GM12874 (cell line): ENCODE measurements around the gene SNAI1.

ENCODE experiments used
- TF ChIP-seq, protein P1 (sequence below): IDR thresholded peaks from 2 replicates; pipeline ENCODE4 v1.5.1; 2011; ENCODE audit warnings: low read depth, mild to moderate bottlenecking, control low read depth, low read length, moderate library complexity; ENCODE audit not compliant: insufficient read depth

Gene SNAI1

DNA sequence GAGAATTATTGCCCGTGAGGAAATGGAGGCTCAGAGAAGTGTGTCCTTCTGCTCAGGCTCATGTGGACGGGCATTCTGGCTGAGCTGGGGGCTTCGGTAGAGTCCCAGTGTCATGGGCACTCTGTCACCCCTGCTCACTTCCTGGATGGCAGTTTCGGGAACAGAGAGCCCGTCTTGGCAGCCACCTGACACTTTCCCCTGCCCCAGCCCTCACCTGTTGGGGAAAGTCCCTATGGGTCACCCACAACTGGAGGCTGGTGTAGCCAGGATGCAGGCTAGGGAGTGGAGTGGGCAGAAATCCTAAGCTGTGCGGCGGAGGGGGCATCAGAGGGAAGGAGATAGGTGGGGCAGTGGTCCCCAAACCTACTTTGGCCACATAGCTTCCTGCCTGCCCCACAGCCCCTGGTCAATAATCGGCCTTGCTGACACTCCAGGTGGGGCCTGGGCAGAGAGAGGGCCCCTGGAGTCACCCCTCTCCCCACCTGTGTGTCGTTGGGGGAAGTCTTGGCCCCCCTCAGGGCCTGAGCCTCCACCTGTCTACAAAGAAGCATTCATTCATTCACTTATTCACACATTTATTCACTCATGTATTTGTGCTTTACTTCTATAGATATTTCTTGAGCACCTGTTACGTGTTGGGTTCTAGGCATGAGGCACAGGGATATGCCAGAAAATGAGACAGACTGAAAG is 40.5 kb downstream of the SNAI1 start:
- TF ChIP-seq, protein P1, sequence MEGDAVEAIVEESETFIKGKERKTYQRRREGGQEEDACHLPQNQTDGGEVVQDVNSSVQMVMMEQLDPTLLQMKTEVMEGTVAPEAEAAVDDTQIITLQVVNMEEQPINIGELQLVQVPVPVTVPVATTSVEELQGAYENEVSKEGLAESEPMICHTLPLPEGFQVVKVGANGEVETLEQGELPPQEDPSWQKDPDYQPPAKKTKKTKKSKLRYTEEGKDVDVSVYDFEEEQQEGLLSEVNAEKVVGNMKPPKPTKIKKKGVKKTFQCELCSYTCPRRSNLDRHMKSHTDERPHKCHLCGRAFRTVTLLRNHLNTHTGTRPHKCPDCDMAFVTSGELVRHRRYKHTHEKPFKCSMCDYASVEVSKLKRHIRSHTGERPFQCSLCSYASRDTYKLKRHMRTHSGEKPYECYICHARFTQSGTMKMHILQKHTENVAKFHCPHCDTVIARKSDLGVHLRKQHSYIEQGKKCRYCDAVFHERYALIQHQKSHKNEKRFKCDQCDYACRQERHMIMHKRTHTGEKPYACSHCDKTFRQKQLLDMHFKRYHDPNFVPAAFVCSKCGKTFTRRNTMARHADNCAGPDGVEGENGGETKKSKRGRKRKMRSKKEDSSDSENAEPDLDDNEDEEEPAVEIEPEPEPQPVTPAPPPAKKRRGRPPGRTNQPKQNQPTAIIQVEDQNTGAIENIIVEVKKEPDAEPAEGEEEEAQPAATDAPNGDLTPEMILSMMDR: no peak

DNA sequence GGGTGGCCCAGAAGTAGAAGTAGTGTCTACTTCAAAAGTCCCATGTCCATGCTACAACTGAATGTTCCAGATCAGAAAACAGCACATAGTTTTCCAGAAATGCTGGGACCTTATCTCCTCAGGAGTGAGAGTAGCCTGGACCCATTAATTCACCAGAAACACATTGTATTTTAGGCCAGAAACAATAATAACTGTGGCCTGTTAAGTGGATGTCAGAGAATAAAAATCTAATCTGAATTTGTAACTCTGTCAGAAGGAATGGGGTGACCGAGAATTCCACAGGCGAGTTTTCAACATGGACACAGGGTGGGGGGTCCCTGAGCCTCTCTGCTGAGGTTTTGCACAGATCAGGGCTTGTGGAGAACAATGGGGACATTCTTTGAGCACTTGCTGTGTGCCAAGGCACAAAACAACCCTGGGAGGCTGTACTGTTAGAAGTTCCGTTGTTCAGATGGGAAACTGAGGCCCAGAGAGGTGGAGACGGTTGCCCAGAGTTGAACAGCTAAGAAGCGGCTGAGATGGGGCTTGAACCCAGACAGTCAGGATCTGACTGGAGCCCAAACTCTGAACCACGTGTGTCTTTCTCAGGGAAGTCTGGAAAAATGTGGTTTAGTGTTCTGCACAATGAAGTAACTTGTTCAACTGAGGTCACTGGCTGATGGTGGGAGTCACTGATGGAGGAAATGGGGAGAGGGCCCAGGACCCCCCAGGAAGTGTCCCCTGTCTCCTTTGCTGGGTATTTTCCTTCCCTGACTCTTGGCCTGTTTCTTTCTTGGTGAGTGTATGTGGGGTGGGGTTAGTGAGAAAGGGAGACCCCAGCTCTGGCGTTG is 44.2 kb downstream of the SNAI1 start:
- TF ChIP-seq, protein P1: no peak

- TF ChIP-seq, protein P1: no peak
Observed at GRCh38 chr20:50027611-50028105, 44.9 kb downstream of the SNAI1 start.

GRCh38 chr20:50029083-50029696 is 46.4 kb downstream of the SNAI1 start:
- TF ChIP-seq, protein P1: no peak

DNA sequence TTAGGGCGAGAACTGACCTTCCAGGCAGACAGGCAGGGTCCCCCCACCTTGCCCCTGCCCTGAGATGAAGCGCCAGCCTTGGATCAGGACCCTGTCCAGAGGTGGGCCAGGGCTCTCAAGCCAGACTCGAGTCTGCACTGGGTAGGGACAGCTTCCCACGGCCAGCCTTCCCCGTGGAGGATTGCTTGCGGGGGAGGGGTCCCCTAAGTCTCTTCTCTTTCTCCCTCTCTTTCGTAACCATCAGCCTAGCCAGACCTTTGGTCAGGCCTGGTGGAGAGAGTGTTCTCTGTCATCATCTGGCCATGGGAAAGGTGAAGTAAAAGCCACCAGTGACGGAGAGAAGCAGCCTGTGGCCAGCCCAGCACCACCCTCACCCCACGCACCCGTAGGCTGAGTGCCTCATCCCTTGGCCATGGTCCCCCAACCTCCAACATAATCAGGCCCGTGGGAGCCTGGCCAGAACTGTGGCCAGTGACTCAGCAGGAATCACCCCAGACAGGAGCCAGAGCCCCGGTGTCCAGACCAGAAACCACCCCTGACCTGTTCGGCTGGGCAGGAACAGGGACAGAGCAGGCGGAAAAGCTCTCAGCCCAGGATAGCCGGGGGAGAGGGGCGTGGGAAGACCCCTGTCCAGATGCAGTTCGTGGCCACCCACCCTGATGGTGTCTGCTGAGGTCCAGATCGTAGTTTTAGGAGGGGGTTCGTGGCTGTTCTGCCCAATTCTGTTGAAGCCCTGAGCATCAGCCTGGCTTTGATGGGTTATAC is 47.1 kb downstream of the SNAI1 start:
- TF ChIP-seq, protein P1: no peak

GRCh38 chr20:50032955-50033666 is 50.3 kb downstream of the SNAI1 start:
- TF ChIP-seq, protein P1: no peak
